ENCODE data around the gene THRAP3.
A peak's percentile ranks its signal among the peaks of the same experiment; 100 is the strongest.

Gene THRAP3

DNA sequence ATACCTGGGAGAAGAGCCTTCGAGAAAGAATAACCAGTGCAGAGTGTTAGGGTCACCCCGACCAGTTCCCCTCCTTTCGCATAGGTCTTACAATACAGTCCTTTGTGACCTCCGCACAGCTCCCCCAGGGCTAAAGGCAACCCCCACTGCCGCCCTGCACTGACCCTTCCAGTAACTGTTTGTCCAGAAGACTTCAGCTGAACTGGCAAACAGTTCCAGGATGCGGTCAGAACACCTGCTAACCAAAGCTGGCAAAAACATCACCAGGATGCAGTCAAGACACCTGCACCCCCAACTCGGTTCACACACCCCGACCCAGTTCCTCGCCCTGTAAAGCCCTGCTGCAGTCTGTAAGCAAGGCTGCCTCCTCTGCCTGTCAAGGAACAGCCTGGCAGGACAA is 105.6 kb downstream of the THRAP3 start:
- DNase-seq: no peak

DNA sequence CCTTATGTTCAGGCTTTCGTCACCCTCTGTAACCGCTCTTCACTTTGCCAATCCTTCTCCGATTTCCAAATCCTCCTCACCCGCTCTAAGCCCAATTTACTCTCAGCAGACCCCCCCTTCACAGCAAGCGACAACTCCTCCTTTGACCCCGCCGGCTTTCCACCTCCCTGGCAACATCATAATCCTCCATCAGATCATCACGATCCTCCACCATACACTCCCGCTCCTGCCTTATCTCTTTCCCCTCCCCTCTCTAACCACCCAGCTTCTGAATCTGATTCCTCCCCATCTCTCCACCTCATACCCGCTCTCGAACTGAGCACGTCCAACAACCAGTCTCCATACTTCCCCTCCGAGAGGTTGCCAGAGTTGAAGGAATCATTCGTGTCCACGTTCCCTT is 106.7 kb downstream of the THRAP3 start:
- DNase-seq: no peak

DNA sequence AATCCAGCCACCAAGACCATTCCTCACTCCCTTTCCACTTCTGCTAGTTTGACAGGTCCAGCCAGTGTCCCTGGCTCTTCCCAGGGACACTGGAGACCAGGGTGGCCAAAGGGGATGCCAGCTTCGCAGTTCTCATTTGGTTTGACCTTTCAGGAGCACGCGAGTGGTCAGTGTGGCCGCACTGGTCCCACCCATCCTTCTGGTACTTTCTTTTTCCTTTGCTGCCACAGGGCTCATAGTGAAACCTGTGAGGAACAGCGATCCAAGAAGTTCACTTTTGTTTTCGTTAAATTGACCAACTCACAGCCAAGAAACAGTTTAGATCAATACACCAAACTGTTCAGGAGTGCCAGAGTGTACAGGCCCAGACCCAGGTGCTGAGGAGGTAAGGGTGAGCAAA is 113.6 kb downstream of the THRAP3 start:
- no peak for DNase-seq

DNA sequence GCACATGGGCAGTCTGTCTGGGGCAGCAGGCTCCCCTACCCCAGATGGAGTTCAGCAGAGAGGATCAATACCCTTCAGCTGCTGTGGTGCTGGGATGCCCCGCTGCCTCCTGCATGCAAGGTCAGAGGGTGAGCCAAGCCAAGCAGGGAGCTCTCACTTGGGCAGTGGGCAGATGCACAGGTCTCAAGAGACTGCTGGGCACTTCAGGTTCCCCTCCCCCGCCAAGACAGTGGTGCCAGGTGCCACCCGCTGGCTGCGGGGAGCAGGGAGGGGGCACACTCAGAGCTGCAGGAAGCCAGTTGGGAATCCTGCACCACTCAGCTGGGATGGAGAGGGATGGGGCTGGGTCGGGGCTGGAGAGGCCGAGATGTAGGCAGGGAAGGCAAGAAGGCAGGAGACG is 115.0 kb downstream of the THRAP3 start:
- no peak for DNase-seq

DNA sequence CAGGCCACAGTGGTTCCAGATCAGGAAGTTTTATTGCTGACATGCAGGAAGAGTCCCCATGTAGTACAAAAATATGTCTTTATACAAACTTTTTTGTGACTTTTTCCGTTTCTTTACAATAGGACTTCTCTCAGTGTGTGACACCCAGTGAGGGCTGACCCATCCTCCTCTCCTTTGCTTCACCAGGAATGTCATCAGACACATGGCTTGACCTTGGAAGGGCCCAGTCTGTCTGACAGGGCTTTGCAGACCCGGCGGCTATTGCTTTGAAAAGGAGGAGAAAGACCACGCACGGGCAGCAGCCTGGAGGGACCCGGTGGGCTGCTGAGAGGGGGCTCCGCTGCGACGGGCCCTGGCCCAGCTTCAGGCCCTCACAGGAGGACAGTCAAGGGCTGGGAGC is 115.4 kb downstream of the THRAP3 start:
- DNase-seq: no peak

DNA sequence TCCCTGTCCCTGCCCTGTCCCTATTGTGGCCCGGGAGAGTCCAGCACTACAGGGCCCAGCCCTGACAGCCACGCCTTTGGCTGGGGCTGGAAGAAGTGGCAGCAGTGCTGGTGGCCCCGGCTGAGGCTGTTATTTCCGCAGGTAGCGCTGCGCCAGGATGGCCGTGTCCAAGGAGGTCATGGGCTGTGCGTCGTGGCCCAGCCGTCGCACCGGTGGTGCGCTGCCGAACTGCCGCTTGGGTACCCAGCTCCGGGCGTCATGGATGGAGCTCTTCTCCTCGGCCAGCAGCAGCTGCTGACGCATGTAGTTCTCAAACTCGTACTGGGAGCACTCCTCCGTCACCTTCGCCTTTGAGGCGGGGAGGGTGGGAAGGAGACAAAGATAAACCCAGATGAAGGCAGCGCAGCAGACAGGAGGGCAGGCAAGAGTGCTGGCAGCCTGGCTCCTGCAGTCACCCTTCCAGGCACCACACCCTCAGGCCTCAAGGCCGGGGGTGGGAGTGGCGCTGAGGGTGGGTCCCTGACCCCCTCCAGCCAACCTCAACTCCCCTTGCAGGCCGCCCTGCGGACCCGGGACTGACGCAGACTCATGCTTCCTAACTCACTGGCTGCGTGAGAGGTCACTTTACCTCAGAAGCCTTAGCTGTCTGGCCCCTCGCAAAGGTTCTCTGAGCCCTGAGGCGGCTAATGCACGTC is 117.5 kb downstream of the THRAP3 start:
- DNase-seq: no peak

DNA sequence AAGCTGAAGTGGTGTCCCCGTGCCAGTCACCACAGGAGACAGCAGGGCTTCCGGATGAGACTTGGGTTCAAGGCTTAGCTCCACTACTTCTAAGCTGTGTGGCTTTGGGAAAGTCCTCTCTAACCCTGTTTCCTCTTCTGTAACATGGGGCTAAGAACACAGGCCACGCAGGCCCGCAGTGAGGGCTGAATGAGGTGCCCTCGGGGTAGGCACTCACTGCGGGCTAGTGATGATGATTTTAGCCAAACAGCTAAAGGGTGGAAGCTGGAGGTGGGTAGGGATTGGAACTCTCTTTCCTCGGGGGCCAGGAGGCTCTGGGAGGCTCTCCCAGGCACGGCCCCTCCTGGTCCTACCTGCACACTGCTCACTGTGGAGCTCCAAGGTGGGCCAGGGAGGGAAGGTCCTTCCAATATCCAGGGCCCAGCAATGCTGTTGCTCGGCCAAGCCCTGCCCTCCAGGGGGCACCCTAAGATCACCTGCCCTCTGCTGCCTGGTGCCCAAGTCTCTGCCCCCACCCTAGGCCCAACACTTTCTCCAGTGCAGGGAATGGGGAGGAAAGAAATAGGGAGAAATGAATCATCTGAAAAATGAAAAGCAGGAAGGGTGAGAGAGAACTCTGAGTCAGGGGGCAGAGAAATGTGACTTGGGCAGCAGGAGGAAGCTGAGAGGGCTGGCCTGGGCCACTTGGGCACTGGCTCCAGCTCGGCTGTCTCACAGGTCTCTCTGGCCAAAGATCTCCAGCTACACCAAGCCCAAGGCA is 118.4 kb downstream of the THRAP3 start:
- DNase-seq: peak; percentile 36

DNA sequence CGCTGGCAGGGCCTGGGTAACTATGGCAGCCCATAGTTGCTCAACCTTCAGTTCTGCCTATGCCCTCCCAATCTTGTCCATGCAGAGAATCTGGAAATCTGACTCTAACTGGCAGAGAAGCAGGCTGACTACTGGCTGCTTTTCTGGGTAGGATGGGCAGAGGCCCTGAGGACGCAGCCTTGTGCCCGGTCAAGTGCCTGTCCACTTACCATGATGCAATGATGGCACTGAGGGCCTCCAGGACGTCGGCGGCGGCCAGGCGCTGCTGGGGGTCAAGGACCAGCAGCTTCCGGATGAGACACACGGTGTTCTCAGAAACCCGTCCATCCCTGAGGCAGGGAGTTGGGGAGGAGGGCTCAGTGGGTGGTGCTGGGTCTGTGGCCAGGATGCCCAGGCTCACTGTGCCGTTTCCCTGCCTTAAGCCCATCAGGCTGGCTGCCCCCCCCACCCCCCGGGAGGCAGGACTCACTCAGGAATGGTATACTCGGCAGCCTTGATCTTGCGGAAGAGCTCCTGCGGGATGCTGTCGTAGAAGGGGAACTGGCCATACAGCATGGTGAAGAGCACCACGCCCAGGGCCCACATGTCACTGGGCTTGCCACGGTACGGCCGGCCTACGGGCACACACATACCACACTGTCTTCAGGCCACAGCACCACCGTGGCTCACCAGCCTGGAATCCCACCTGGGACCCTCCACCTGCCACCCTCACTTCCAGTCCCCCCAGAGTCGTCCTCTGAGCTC is 119.6 kb downstream of the THRAP3 start:
- no peak for DNase-seq

DNA sequence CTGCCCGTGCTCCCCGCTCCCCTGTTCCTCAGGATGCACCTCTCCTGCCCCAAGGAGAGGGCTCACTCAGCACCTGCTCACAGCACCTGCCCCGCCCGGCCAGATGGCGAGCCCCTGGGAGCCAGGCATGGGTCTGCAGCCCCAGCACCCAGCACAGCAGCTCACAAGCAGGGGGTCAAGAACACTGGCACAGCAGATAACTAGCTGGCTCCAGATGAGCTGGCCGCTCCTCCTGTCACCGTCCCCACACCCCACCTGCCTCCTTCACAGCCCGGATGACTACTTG is 120.1 kb downstream of the THRAP3 start:
- DNase-seq: no peak

DNA sequence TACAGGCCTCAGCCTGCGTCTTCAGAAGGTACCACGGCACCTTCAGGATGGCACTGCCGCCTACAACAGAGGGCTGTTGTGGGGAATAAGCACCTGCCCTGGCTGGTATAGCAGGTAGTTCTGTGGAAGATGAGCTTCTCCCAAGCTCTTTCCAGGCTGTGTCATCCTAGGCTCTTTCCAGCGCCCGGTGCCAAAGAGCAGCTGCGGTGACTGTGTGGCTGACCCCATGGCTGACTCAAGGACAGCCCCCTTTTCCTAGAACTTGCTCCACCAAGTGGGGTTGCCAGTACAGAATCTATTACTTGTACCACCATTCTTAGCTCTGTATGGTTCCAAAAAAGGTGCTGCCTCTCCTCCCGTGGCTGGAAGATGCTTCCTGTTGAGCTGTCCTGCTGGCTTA is 121.1 kb downstream of the THRAP3 start:
- no peak for DNase-seq

DNA sequence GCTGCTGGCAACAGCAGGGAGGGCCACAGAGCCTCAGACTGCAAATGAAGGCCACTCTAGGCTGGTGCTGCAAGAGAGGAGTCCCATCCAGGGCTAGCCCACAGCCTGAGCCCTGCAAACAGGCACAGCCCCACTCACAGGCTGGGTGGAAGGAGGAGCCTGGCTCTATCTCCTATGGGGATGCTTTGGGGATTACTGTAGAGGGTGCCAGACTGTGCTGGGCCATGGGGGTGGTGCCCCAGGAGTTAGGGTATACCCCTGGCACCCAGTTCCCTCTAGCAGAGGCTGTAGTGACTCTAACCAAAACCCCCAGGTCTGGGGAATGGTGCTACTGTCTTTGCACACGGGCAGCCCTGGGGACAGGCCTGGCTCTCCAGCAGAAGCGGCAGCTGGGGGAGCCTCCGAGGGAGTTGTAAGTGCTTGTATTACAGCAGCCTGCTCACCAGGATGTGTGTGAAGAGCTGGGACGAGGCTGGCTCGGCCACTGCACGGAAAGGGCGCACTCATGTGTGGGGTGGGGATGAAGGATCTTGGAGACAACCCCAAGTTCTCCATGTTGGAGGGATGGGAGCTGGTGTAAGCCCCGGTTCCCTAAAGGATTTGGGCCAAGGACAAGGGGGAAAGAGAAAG is 122.6 kb downstream of the THRAP3 start:
- no peak for DNase-seq

DNA sequence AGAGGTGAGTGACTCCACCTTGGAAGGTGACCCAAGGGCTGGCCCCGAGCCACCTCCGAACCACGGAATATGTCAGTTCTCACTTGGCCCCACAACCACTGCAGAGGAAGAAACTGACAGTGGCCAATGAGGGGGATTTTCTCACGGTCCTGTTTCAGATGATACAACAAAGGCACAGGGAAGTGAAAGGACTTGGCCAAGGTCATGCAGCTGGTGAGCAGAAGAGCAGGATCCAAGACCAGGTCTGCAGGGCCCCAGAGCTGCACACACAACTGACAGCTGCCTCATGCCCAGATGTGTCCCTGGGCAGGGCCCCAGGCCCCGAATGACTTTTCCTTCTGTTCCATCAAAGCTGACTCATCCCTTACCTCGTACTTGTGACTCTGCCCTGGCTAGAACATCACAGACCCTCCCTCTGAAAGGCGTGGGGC is 125.0 kb downstream of the THRAP3 start:
- peak; percentile 96 for DNase-seq

DNA sequence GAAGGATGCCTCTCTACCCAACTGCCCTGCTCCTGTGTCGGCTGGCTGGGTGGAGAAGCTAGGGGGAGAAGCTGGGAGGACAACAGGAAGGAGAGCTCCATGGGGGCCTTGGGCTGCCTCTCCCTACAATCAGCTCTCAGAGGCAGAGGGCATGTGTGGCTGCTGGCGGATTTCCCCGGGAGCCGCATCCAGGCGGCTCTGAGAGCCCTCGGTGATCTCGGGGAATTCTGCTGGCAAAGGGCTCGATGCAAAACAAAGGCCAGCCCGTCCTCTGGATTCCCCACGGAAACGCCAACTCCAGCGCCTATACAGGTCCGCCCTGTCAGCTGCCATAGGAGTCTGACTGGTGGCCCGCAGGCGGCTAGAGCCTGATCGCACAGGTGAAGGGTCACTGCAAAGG is 125.6 kb downstream of the THRAP3 start:
- DNase-seq: no peak

DNA sequence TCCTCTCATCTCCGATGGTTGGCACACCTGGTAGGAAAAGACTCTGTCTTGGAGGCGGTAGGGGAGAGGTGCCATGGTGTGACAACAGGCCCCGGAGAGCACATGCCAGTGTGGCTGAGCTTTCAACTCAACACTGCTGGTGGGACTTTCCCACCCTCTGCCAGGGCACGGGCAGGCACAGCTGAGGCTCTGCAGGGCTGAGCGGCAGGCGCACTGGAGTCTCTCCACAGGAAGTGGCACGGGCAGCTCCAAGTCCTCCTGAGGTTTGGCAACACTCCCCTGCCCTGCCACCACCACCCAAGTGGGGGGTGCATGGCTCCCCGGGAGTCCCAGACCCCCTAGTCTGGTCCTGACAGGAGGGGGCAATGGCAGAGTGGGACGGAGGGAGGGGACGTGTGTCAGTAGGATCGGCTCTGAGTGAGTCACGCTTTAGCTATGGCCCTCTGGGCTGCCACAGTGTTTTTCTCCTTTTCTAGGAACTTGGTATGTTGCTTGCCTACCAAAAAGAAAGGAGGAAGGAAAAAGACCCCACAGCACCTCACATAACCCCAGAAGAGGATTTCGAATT is 126.5 kb downstream of the THRAP3 start:
- peak; percentile 68 for DNase-seq

DNA sequence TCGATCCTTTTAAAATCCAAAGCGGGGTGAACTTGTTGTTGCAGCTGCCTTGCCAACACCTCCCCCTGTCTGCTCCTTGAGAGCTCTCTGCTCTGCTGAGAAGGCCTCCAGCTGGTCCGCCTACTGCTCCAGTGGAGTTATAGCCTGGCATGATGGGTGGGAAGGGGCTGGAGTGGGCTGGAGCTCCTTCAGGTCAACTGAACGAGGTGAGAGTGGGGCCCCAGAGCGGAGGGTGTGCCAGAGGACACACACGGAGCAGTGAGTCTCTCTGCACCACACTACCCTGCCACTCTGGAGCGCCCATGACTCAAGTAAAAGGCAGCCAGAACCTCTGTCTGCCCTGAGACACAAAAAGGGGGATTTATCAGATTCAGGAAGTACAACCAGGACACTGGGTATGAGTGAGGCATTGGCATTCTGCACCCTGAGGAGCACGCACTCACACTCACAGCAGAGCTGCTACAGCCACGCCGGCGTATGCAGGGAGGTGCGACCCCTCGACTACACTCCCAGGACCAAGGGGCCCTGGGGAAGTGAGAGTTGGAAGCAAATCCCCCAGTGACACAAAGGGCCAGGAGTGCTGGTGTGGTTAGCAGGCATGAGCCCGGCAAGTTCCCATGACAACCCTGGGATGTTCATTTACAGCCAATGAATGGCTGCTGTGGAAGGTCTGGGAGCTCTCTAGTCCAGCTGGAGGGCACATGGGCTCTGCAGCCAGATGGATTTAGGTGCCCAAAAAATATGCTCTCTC is 127.2 kb downstream of the THRAP3 start:
- peak; percentile 78 for DNase-seq

DNA sequence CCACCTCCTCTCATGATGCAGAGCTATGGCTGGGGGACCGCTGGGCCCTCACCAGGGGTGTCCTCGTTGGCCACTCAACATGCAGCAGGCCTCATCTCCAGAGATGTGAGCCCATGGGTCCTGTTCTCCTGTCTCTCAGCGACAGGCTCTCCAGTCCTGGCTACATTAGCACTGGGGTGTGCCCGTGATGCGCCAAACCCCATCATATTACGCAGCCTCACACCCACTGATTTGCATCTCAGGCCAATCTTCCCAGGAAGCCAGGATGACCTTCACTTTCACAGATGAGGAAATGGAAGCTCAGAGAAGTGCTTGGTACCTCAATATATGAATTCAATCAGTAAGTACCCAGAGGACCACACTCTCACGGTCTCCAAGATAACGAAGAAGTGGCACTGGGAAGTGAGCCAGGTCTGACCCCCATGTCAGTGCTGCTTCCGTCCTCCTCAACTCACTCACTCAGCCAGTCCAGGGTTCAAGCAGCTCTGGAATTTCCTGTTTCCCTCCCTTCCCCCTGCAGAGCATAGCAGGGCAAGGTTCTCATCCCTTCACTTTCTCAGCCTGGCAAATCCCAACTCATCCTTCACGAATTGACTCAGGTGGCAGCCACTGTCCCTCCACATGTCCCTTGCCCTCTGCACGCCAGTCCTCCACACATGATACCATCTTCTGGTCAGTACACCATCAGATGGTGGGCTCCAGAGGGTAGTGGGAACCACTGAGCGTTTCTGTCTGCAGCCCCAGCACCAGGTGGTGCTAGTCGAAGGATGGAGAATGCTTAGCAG is 128.1 kb downstream of the THRAP3 start:
- DNase-seq: no peak

DNA sequence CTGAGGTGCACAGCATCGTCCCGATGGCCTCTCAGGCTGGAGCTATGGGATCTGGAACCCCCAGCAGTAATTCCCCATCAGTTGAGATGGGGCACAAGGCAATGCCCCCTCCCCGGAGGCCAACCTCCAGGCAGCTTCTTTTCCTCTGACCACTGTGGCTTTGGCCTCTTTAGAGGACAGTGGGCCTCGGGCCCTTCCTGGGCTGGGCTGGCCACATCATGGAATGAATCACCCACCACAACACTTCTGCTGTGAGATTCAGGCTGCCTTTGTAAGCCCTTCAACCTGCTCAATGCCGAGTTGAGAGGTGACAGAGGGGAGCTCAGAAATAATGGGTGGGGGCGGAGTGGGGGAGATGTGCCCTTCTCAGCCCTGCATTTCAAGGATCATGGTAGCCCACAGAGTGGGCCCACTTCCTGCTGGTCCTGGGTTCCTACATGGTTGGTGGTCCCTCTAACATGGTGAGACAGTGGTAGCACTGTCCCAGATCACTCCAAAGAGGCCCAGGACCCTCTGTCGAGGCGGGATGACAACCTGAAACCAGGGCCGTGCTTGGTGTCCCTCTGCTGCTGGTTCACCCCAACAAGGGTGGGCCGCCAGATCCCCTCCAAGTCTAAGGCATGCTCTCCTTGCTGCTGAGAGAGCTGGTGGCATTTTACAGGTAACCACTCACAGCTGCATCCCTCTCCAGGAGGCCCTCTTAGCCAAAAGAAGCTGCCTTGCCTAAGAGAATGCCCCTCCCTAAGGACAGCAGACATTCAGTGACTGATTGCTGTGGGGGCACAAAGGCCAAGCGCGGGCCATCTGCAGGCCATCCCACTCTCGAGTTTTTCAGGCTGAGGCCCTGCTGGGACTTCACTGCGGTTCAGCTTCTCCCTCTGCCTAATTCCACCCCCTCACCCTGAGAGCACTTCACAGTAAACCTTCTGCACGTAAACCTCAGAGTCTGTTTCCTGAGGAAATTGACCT is 129.0 kb downstream of the THRAP3 start:
- peak; percentile 41 for DNase-seq

DNA sequence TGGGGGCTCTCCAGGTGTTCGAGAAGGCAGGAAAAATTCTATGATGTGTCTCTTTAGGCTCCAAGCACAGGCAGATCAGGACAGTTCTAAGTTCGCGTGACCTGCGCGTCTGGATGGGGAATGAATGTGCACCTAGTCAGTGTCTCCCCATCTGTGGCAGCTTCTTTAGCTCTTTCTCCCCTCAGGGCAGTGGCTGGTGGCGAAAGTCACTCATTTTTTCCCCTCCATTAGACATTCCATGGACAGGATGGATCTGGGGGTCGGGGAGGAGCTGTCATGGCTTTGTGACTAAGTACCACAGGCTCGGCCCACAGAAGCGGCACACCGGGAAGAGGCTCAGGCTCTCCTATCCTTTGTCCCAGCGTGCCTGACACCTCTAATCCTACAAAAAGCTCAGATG is 130.2 kb downstream of the THRAP3 start:
- DNase-seq: no peak
